IMR-90 (cell line): Measurements from ENCODE around the gene TEAD4.

Experiments
- CTCF ChIP-seq: conservative IDR thresholded peaks from 2 replicates; pipeline ENCODE4 v1.5.1; 2012; ENCODE audit warnings: mild to moderate bottlenecking, low read depth, low read length, improper control_type of control experiment
- FOS ChIP-seq: fragments of 150-350 bp; IDR thresholded peaks from 2 replicates; pipeline ENCODE4 v1.6.1; 2016; ENCODE audit warnings: low read depth, low read length
- MAFK ChIP-seq: IDR thresholded peaks from 2 replicates; pipeline ENCODE4 v1.6.1; 2012; ENCODE audit warnings: low read depth, low read length, improper control_type of control experiment
- MAZ ChIP-seq: IDR thresholded peaks from 2 replicates; pipeline ENCODE4 v1.6.1; 2012; ENCODE audit warnings: low read depth, mild to moderate bottlenecking, low read length, improper control_type of control experiment, moderate library complexity, borderline replicate concordance
- POLR2A ChIP-seq: IDR thresholded peaks from 2 replicates; pipeline ENCODE4 v1.6.1; 2012; ENCODE audit warnings: mild to moderate bottlenecking, low read depth, low read length
- RFX5 ChIP-seq: IDR thresholded peaks from 2 replicates; pipeline ENCODE4 v1.8.0; 2012; ENCODE audit warnings: low read depth, mild to moderate bottlenecking, low read length, moderate library complexity
- SMC3 ChIP-seq: fragments of 150-350 bp; IDR thresholded peaks from 2 replicates; pipeline ENCODE4 v1.6.1; 2016; ENCODE audit warnings: low read depth, mild to moderate bottlenecking, antibody characterized with exemption, low read length, moderate library complexity

DNA sequence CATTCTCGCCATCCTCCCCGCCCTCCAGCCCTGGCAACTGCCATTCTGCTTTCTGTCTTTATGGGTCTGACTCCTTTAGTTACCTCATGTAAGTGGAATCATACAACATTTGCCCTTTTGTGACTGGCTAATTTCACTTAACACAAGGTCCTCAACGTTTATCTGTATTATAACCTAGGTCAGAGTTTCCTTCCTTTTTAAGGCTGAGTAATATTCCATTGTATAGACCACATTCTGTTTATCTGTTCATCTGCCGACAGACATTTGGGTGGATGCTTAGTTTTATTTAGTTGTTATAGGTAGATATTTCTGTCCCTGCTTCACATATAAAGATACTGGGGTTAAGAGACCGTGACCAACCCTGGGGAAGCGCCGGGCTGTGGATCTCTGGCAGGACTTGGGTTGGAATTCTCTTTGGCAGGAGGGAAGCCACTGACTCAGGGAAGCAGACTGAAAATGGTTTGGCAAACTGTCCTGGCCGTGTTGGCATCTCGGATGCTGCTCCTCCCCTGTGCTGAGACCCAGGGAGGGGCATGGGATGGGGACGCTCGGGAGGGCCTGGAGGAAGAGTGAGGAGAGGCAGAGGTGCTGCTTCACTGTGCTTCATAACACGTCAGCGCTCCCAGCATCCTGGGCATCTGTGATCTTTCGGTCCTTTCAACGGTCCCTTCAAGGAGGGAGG, 38.9 kb downstream of the TEAD4 start:
- no peak for TF ChIP-seq CTCF
- no peak for TF ChIP-seq POLR2A
- TF ChIP-seq MAFK = no peak
- TF ChIP-seq SMC3 = no peak
- TF ChIP-seq RFX5 = no peak
- TF ChIP-seq FOS = no peak
- no peak for TF ChIP-seq MAZ
